Adrenal gland (tissue), 12 donors: ENCODE measurements around the gene DFFB. TPM values are rescaled to one million over a fixed set of nuclear protein-coding genes. Genes with fewer than 3 reads are reported as not detected.
A peak's percentile ranks its signal among the peaks of the same experiment; 100 is the strongest.

ENCODE experiments used
- DNase-seq, 7 donors: peaks; one replicate each; pipeline ENCODE4 v3.0.0-alpha.2; 2019 to 2020
- H3K27ac ChIP-seq, 5 donors: fragments of 200-600 bp; sonication (generic) in 4 of 5; 1 replicate in 3 of 5; 2 replicates in 2 of 5; pipeline versions ENCODE4 v1.5.1 to v1.8.0; 2016 to 2020; ENCODE audit warnings: mild to moderate bottlenecking in 1 of 5
- H3K27me3 ChIP-seq: fragments of 200-600 bp; 2 replicates; pipeline ENCODE4 v1.8.0; 2021
- H3K36me3 ChIP-seq, 2 donors: fragments of 200-600 bp; replicated peaks in 1 of 2; 1 replicate in 1 of 2; 2 replicates in 1 of 2; pipeline versions ENCODE4 v1.5.1 to v1.8.0; 2018 to 2022
- H3K4me1 ChIP-seq, 2 donors: fragments of 200-600 bp; replicated peaks in 1 of 2; 1 replicate in 1 of 2; 2 replicates in 1 of 2; pipeline versions ENCODE4 v1.5.1 to v1.8.0; 2018 to 2021
- H3K4me3 ChIP-seq, 4 donors: fragments of 200-600 bp; sonication (generic) in 3 of 4; one replicate each; pipeline ENCODE4 v1.5.1; 2016 to 2018
- H3K9me3 ChIP-seq, 3 donors: fragments of 200-600 bp; sonication (generic) in 1 of 3; replicated peaks in 1 of 3; 1 replicate in 2 of 3; 2 replicates in 1 of 3; pipeline versions ENCODE4 v1.5.1 to v1.8.0; 2016 to 2021
- POLR2A ChIP-seq, 2 donors: fragments of 450-650 bp; IDR thresholded peaks; one replicate each; pipeline ENCODE4 v1.6.1; 2017; ENCODE audit warnings: antibody characterized with exemption in 2 of 2, mild to moderate bottlenecking in 2 of 2, moderate library complexity in 1 of 2
- WGBS, 4 donors: extraction: QIAGEN DNeasy Blood & Tissue Kit in 2 of 4; methylation state at CpG; one replicate each; pipeline versions ENCODE4 v1.1.5 to v1.1.7; 2013 to 2017; 5-methylcytosine and 5-hydroxymethylcytosine counted together
- intact Hi-C, 2 donors: fragments of 100-400 bp; cut with DNase I; formaldehyde crosslinking; loops; one replicate each; pipeline versions ENCODE4 v1.14.1 to v1.15.0; 2022 to 2023
- polyA plus RNA-seq, 3 donors: library from polyadenylated mRNA; stranded (reverse); fragments of 200-250 nt in 2 of 3; fragments of 350-450 nt in 1 of 3; fragmentation: Illumina TruSeq in 1 of 3; extraction: RNeasy Lipid Tissue Mini Kit (QIAGEN cat#74804) in 1 of 3; gene quantifications; one replicate each; pipeline ENCODE4 v1.2.3, GENCODE V29; 2013 to 2014
- total RNA-seq, 9 donors: library from RNA; depleted of rRNA in 4 of 9; stranded (reverse); fragments of >200 nt in 4 of 9; fragments of 120-200 nt in 1 of 9; fragmentation: NEBNext Ultra II Directional in 1 of 9; extraction: Animal tissue kit (Norgen Biotek cat#: 25700) in 1 of 9; gene quantifications; one replicate each; pipeline versions ENCODE4 v1.1.0 to v1.2.4, GENCODE V29; 2013 to 2023
- TF ChIP-seq, protein P1 (sequence below), 6 experiments: fragments of 450-650 bp in 4 of 6; fragments of 200-600 bp in 2 of 6; sonication (generic) in 1 of 6; IDR thresholded peaks; 1 replicate in 5 of 6; 2 replicates in 1 of 6; pipeline versions ENCODE4 v1.5.1 to v1.8.0; 2016 to 2021; ENCODE audit warnings: antibody characterized with exemption in 6 of 6, mild to moderate bottlenecking in 2 of 6, moderate library complexity in 1 of 6
- donor health status: healthy with polysubstance abuse.
- donor health status: Bipolar disorder and iron deficiency.
- donor health status: DM: yes; HTN: yes; CAD: no.
- donor health status: DM: no; HTN: no; CAD: no.
- donor health status: DM: no; HTN: no; CAD: no.
- donor health status: DM: yes; HTN: yes; CAD: no.

The DFFB gene
- total and polyA plus RNA-seq, 12 donors, result 1.8 to 13.4 (median 5.2) TPM

DNA sequence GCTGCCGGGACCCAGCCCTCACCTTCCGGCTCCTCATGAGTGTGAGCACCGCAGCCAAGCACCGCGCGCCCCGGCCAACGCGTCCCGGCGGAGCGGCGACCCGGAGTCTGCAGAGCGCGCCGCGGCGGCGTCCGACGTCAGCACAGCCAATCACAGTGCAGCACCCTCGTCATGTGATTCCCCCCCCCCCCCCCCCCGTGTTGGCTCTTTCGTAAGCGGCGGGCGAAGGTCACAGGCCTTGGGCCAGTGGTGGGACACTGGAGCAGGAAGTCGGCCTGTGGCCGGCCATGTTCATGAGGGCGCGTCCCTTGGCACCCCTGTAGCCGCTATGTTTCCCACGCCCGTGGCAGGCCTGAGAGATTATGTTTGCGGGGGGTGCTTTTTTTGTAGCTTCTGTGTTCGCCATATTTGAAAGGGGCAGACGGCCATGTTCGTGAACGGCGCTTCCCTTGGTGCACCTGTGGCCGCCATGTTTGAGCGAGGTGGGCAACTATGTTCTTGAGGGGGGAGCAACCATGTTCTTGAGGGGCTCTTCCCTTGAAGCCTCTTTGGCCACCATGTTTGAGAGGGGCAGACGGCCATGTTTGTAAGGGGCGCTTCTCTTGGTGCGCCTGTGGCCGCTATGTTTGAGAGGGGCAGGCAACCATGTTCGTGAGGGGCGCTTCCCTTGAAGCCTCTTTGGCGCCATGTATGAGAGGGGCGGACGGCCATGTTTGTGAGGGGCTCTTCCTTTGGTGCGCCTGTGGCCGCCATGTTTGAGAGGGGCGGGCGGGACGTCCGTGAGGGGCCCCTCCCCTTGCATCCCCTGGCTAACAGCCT lies 43.1 kb downstream of the DFFB start, which contains the start of gene C1orf174:
Gene C1orf174 (minus strand): TSS at position 123 of the 819 bp plus-strand sequence. CDS start 86 bp downstream, at position 37.
- H3K4me3 ChIP-seq, result peak within 1 kb of the TSS; percentile 53 to 88 (median 78)
- peak; percentile 93 to 99 (median 97) for DNase-seq
- WGBS, 4 donors, result 0% methylated on average over 21 to 58 of the region's 58 CpGs
- peaks cover 6 to 11% of the 10 kb centered on the region in 2 donors for H3K4me1 ChIP-seq
- no peaks in the 10 kb centered on the region for H3K36me3 ChIP-seq
- H3K27me3 ChIP-seq, result no peaks in the 10 kb centered on the region
- H3K9me3 ChIP-seq, result peaks cover 0 to 8% (median 0%) of the 10 kb centered on the region in 3 donors
- peak; percentile 72 to 81 for TF ChIP-seq POLR2A (IDR thresholded peaks at IDR 0.05)
- TF ChIP-seq, protein P1, sequence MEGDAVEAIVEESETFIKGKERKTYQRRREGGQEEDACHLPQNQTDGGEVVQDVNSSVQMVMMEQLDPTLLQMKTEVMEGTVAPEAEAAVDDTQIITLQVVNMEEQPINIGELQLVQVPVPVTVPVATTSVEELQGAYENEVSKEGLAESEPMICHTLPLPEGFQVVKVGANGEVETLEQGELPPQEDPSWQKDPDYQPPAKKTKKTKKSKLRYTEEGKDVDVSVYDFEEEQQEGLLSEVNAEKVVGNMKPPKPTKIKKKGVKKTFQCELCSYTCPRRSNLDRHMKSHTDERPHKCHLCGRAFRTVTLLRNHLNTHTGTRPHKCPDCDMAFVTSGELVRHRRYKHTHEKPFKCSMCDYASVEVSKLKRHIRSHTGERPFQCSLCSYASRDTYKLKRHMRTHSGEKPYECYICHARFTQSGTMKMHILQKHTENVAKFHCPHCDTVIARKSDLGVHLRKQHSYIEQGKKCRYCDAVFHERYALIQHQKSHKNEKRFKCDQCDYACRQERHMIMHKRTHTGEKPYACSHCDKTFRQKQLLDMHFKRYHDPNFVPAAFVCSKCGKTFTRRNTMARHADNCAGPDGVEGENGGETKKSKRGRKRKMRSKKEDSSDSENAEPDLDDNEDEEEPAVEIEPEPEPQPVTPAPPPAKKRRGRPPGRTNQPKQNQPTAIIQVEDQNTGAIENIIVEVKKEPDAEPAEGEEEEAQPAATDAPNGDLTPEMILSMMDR (IDR thresholded peaks at IDR 0.05), result no peak
- H3K27ac ChIP-seq, result peak within 1 kb of the TSS; percentile 65 to 96 (median 93)
- intact Hi-C loops, result no loop called here

DNA sequence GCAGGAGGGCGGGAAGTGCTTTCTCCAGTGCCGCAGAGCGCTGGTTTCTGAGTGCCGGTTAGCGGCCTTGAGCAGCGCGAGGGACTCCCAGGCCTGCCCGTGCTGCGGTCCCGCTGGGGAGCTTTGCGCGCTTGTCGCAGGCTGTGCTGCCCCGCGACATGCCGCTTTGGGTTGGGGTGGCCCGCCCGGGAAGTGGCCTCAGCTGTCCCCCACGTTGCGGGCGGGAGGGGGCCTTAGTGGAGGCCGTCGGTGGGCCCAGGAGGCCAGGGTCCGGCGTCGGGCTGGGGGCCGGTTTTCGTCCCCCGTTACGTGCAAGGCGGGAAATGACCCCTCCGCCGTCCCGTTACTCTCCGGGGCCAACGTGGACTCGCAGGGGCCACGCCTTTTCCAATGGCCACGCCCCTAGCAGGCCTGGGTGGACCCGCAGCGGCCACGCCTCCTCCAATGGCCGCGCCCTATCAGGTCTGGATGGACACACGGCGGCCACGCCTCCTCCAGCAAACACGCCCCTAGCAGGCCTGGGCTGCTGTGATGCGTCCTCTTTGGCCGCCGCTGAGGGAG lies 43.8 kb downstream of the DFFB start:
- DNase-seq, result peak; percentile 98 to 99 (median 99)
- H3K36me3 ChIP-seq, result no peaks in the 10 kb centered on the region
- peaks cover 6 to 11% of the 10 kb centered on the region in 2 donors for H3K4me1 ChIP-seq
- peak in 1 of 2 donors; percentile 30 for TF ChIP-seq POLR2A (IDR thresholded peaks at IDR 0.05)
- TF ChIP-seq, protein P1 (IDR thresholded peaks at IDR 0.05), result peak in 1 of 6 experiments; percentile 25
- peak overlapping the region; percentile 65 to 96 (median 93) for H3K27ac ChIP-seq
- H3K4me3 ChIP-seq, result peak overlapping the region; percentile 4 to 88 (median 78)
- 0% methylated on average over 5 to 51 of the region's 51 CpGs for WGBS, 4 donors
- H3K27me3 ChIP-seq, result no peaks in the 10 kb centered on the region
- H3K9me3 ChIP-seq, result peaks cover 0 to 8% (median 0%) of the 10 kb centered on the region in 3 donors
- intact Hi-C loops, result no loop called here

DNA sequence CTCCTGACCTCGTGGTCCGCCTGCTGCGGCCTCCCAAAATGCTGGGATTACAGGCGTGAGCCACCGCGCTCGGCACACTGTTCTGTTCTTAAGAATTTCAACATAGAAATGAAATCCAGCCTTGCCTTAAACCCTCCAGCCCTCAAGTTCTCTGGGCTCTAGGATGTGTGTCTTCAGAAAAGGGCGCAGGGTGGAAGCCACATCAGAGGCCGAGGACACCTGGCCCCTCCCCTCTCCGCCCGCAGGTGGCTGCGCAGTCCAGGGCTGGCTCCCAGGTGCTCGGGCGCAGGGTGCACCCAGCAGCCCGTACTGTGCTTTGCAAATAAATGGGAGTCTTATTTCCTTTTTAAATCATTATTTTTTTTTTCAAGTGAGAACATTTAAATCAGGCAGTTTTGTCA lies 44.8 kb downstream of the DFFB start:
- TF ChIP-seq, protein P1 (IDR thresholded peaks at IDR 0.05), result no peak
- TF ChIP-seq POLR2A (IDR thresholded peaks at IDR 0.05), result no peak
- peaks cover 6 to 11% of the 10 kb centered on the region in 2 donors for H3K4me1 ChIP-seq
- peak in 1 of 7 donors; percentile 35 for DNase-seq
- H3K27me3 ChIP-seq, result no peaks in the 10 kb centered on the region
- intact Hi-C loops, result no loop called here
- no peak overlapping the region for H3K27ac ChIP-seq
- WGBS, 4 donors, result 92 to 98% (median 95%) methylated on average over 15 of the region's 15 CpGs
- no peak overlapping the region for H3K4me3 ChIP-seq
- no peaks in the 10 kb centered on the region for H3K36me3 ChIP-seq
- peaks cover 0 to 8% (median 0%) of the 10 kb centered on the region in 3 donors for H3K9me3 ChIP-seq

DNA sequence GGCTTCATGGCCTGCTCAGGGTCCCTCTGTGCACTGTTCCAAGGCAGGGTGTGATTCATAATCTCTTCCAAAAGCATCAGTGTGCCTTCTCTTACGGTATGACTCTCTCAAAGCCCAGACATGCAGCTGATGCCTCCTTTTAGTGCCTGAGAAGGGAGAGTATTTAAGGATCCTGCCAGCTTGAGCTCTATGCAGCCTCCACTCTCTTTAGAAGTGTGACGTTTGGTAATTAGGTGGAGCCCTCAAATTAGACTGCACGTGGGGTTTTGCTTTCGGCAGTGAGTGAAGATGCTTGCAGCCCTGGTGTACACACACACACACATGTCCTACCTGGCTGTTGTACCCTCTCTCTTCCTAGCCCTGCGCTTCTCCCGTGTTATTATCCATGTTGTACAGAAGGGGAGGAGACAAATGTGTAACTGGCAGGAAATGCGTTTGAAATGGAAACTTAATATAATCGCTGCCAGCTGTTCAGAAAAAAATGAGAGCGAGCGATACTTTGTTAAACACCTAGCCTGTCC lies 45.4 kb downstream of the DFFB start:
- Histone ChIP-seq H3K27me3 (no peaks in the 10 kb centered on the region), H3K9me3 (peaks cover 0 to 6% (median 0%) of the 10 kb centered on the region in 3 donors), H3K4me1 (peaks cover 6 to 11% of the 10 kb centered on the region in 2 donors), H3K27ac (no peak overlapping the region), H3K36me3 (no peaks in the 10 kb centered on the region), H3K4me3 (no peak overlapping the region)
- intact Hi-C loops, result no loop called here
- no peak for TF ChIP-seq POLR2A (IDR thresholded peaks at IDR 0.05)
- TF ChIP-seq, protein P1 (IDR thresholded peaks at IDR 0.05), result no peak
- DNase-seq, result no peak
- 84 to 93% (median 87%) methylated on average over 10 of the region's 10 CpGs for WGBS, 4 donors
